HG02970 (cell line): ENCODE measurements around the gene PYGO1.

ENCODE experiments used
- ATAC-seq: cut with Tn5 transposase; IDR thresholded peaks from one replicate; pipeline ENCODE4 v1.9.1; 2021; ENCODE audit warnings: mild to moderate bottlenecking, moderate library complexity, moderate number of reproducible peaks; ENCODE audit not compliant: unreplicated experiment, low FRiP score

The PYGO1 gene

GRCh38 chr15:55574096-55574495 lies 14.0 kb downstream of the PYGO1 start:
- ATAC-seq = no peak

- ATAC-seq = no peak
Observed at GRCh38 chr15:55573224-55573623, 14.9 kb downstream of the PYGO1 start.

- ATAC-seq = no peak
Observed at GRCh38 chr15:55564347-55565145, 23.6 kb downstream of the PYGO1 start.

GRCh38 chr15:55562601-55563000 lies 25.5 kb downstream of the PYGO1 start:
- ATAC-seq = no peak

GRCh38 chr15:55555089-55555488 lies 33.1 kb downstream of the PYGO1 start:
- ATAC-seq = no peak

- no peak for ATAC-seq
Observed at GRCh38 chr15:55552926-55553325, 35.2 kb downstream of the PYGO1 start.

GRCh38 chr15:55552451-55552850 lies 35.7 kb downstream of the PYGO1 start:
- no peak for ATAC-seq

GRCh38 chr15:55549305-55549704 lies 38.8 kb downstream of the PYGO1 start:
- ATAC-seq = no peak

GRCh38 chr15:55546718-55547117 lies 41.4 kb downstream of the PYGO1 start:
- no peak for ATAC-seq

- no peak for ATAC-seq
Observed at GRCh38 chr15:55535436-55535835, 52.7 kb downstream of the PYGO1 start.

GRCh38 chr15:55532944-55533343 lies 55.2 kb downstream of the PYGO1 start:
- no peak for ATAC-seq

GRCh38 chr15:55530861-55531313 lies 57.3 kb downstream of the PYGO1 start:
- ATAC-seq = no peak

GRCh38 chr15:55528812-55529211 lies 59.3 kb downstream of the PYGO1 start:
- ATAC-seq = no peak

- ATAC-seq = no peak
Observed at GRCh38 chr15:55527150-55527549, 61.0 kb downstream of the PYGO1 start.

- no peak for ATAC-seq
Observed at GRCh38 chr15:55526559-55527036, 61.5 kb downstream of the PYGO1 start.

- ATAC-seq = no peak
Observed at GRCh38 chr15:55522742-55523450, 65.2 kb downstream of the PYGO1 start.

- ATAC-seq = no peak
Observed at GRCh38 chr15:55518641-55519040, 69.5 kb downstream of the PYGO1 start.

GRCh38 chr15:55518009-55518408 lies 70.1 kb downstream of the PYGO1 start:
- no peak for ATAC-seq

GRCh38 chr15:55515991-55516776 lies 72.0 kb downstream of the PYGO1 start:
- ATAC-seq = no peak

GRCh38 chr15:55515491-55515890 lies 72.7 kb downstream of the PYGO1 start:
- ATAC-seq = no peak

- ATAC-seq = no peak
Observed at GRCh38 chr15:55514414-55514850, 73.7 kb downstream of the PYGO1 start.
